Measurements from ENCODE around the gene ASPSCR1. TPM values are rescaled to one million over a fixed set of nuclear protein-coding genes. Genes with fewer than 3 reads are reported as not detected.

Gene ASPSCR1
- total RNA-seq, 1 donor from 2014 or later: 27.5 TPM

GRCh38 chr17:82022310-82022980, 45.0 kb downstream of the ASPSCR1 start, which contains the start of gene CENPX:
TSS of gene CENPX (minus strand) at chr17:82022878. CDS start at chr17:82022861, 17 bp downstream.
- Histone ChIP-seq H3K27me3 (ENCODE audit: low read depth) (no peaks in the 10 kb centered on the region), H3K4me1 (peaks cover 37% of the 10 kb centered on the region), H3K9me3 (replicated peaks) (no peaks in the 10 kb centered on the region), H3K4me3 (peak within 1 kb of the TSS; percentile 97), H3K27ac (replicated peaks) (peak within 1 kb of the TSS; percentile 79), H3K36me3 (no peaks in the 10 kb centered on the region)
- intact Hi-C loops (cut with micrococcal nuclease): no loop called here
- TF ChIP-seq CTCF (IDR thresholded peaks at IDR 0.05; ENCODE audit: borderline replicate concordance): no peak
- DNase-seq: no peak

GRCh38 chr17:82022981-82023446, 45.6 kb downstream of the ASPSCR1 start, which contains the start of gene LRRC45:
TSS of gene LRRC45 (plus strand) at chr17:82023305. CDS start at chr17:82023644, 339 bp downstream.
- no peaks in the 10 kb centered on the region for H3K36me3 ChIP-seq
- peak within 1 kb of the TSS; percentile 79 for H3K27ac ChIP-seq (replicated peaks)
- peaks cover 37% of the 10 kb centered on the region for H3K4me1 ChIP-seq
- H3K4me3 ChIP-seq: peak within 1 kb of the TSS; percentile 97
- H3K9me3 ChIP-seq (replicated peaks): no peaks in the 10 kb centered on the region
- intact Hi-C loops (cut with micrococcal nuclease): no loop called here
- no peaks in the 10 kb centered on the region for H3K27me3 ChIP-seq (ENCODE audit: low read depth)
- TF ChIP-seq CTCF (IDR thresholded peaks at IDR 0.05; ENCODE audit: borderline replicate concordance): no peak
- peak; percentile 100 for DNase-seq

- Histone ChIP-seq H3K9me3 (replicated peaks) (no peaks in the 10 kb centered on the region), H3K27me3 (ENCODE audit: low read depth) (no peaks in the 10 kb centered on the region), H3K4me3 (peak overlapping the region; percentile 97), H3K27ac (replicated peaks) (peak overlapping the region; percentile 71), H3K36me3 (no peaks in the 10 kb centered on the region), H3K4me1 (peaks cover 37% of the 10 kb centered on the region)
- intact Hi-C loops (cut with micrococcal nuclease): no loop called here
- DNase-seq: no peak
- TF ChIP-seq CTCF (IDR thresholded peaks at IDR 0.05; ENCODE audit: borderline replicate concordance): no peak
These were observed 46.2 kb downstream of the ASPSCR1 start for GRCh38 chr17:82023447-82024241.

GRCh38 chr17:82024859-82025258, 47.4 kb downstream of the ASPSCR1 start:
- no peak overlapping the region for H3K27ac ChIP-seq (replicated peaks)
- intact Hi-C loops (cut with micrococcal nuclease): no loop called here

More at GRCh38 chr17:82024859-82025258, 47.4 kb downstream of the ASPSCR1 start:
- H3K27me3 ChIP-seq (ENCODE audit: low read depth): no peaks in the 10 kb centered on the region
- DNase-seq: no peak
- peaks cover 46% of the 10 kb centered on the region for H3K4me1 ChIP-seq
- no peaks in the 10 kb centered on the region for H3K36me3 ChIP-seq
- no peak overlapping the region for H3K4me3 ChIP-seq
- no peak for TF ChIP-seq CTCF (IDR thresholded peaks at IDR 0.05; ENCODE audit: borderline replicate concordance)
- no peaks in the 10 kb centered on the region for H3K9me3 ChIP-seq (replicated peaks)

All from left ventricle myocardium inferior (tissue), 1 donor.